Omental fat pad (tissue), 4 donors: ENCODE data around the gene ACAP3. TPM values are rescaled to one million over a fixed set of nuclear protein-coding genes. Genes with fewer than 3 reads are reported as not detected.

ENCODE experiments used
- ATAC-seq: fragments of 150-250 bp; one replicate; pipeline ENCODE4 v1.9.1; 2016; ENCODE audit warnings: mild to moderate bottlenecking, moderate library complexity; ENCODE audit not compliant: low FRiP score
- DNase-seq: peaks from one replicate; pipeline ENCODE4 v3.0.0-alpha.2; 2019; ENCODE audit warnings: low spot score
- CTCF ChIP-seq, 3 donors: fragments of 450-650 bp; IDR thresholded peaks; one replicate each; pipeline ENCODE4 v1.5.1; 2016 to 2017; ENCODE audit warnings: antibody characterized with exemption in 3 of 3, mild to moderate bottlenecking in 3 of 3, moderate library complexity in 2 of 3
- total RNA-seq, 4 donors: library from RNA; depleted of rRNA; stranded (reverse); fragments of >200 nt; gene quantifications; one replicate each; pipeline ENCODE4 v1.1.0, GENCODE V29; 2016

ACAP3 gene
- total RNA-seq, 4 donors from 2014 or later: 19.2 to 41.8 (median 38.1) TPM

GRCh38 chr1:1304331-1305299 is 3.1 kb downstream of the ACAP3 start:
- peak; percentile 55 for DNase-seq
- peak; percentile 11 for ATAC-seq
- TF ChIP-seq CTCF (IDR thresholded peaks at IDR 0.05): no peak

- ATAC-seq: no peak
- TF ChIP-seq CTCF (IDR thresholded peaks at IDR 0.05): no peak
Measured at GRCh38 chr1:1303736-1304135, 4.0 kb downstream of the ACAP3 start.

GRCh38 chr1:1302951-1303509 is 4.7 kb downstream of the ACAP3 start:
- ATAC-seq: no peak
- DNase-seq: no peak
- TF ChIP-seq CTCF (IDR thresholded peaks at IDR 0.05): no peak

More at GRCh38 chr1:1303736-1304135, 4.0 kb downstream of the ACAP3 start:
- no peak for DNase-seq

GRCh38 chr1:1302006-1302430 is 5.7 kb downstream of the ACAP3 start:
- no peak for TF ChIP-seq CTCF (IDR thresholded peaks at IDR 0.05)
- DNase-seq (no peak), ATAC-seq (no peak)

- no peak for ATAC-seq
- no peak for TF ChIP-seq CTCF (IDR thresholded peaks at IDR 0.05)
- DNase-seq: no peak
Measured at GRCh38 chr1:1300352-1300739, 7.4 kb downstream of the ACAP3 start.

GRCh38 chr1:1299686-1300351 is 7.9 kb downstream of the ACAP3 start:
- no peak for ATAC-seq

More at GRCh38 chr1:1299686-1300351, 7.9 kb downstream of the ACAP3 start:
- TF ChIP-seq CTCF (IDR thresholded peaks at IDR 0.05): no peak
- no peak for DNase-seq
